Left ventricle myocardium inferior (tissue), 1 donor: ENCODE measurements around the gene GBX1. TPM values are rescaled to one million over a fixed set of nuclear protein-coding genes. Genes with fewer than 3 reads are reported as not detected.

Experiments used
- DNase-seq: peaks from one replicate; pipeline ENCODE4 v3.0.0-alpha.2; 2020
- H3K27ac ChIP-seq: fragments of 200-600 bp; replicated peaks from 2 replicates; pipeline ENCODE4 v1.8.0; 2021
- H3K27me3 ChIP-seq: fragments of 200-600 bp; 2 replicates; pipeline ENCODE4 v1.8.0; 2021; ENCODE audit warnings: low read depth
- H3K36me3 ChIP-seq: fragments of 200-600 bp; 2 replicates; pipeline ENCODE4 v1.8.0; 2021
- H3K4me1 ChIP-seq: fragments of 200-600 bp; 2 replicates; pipeline ENCODE4 v1.8.0; 2021
- H3K4me3 ChIP-seq: fragments of 200-600 bp; 2 replicates; pipeline ENCODE4 v1.8.0; 2021; ENCODE audit warnings: mild to moderate bottlenecking, moderate library complexity
- H3K9me3 ChIP-seq: fragments of 200-600 bp; replicated peaks from 2 replicates; pipeline ENCODE4 v1.8.0; 2021
- intact Hi-C: fragments of 100-400 bp; cut with micrococcal nuclease; formaldehyde crosslinking; loops from one replicate; pipeline ENCODE4 v1.11.0; 2022
- total RNA-seq: library from RNA; stranded (reverse); fragmentation: NEBNext Ultra II Directional; extraction: Animal tissue kit (Norgen Biotek cat#: 25700); gene quantifications from one replicate; pipeline ENCODE4 v1.2.1, GENCODE V29; 2021
- TF ChIP-seq, protein P1 (sequence below): fragments of 200-600 bp; IDR thresholded peaks from 2 replicates; pipeline ENCODE4 v1.8.0; 2021; ENCODE audit warnings: antibody characterized with exemption, mild to moderate bottlenecking, borderline replicate concordance
- donor health status: DM: no; HTN: yes; CAD: no; lungs with severe emphysema.

Gene GBX1
- total RNA-seq, 1 donor from 2014 or later, result 1.9 TPM

DNA sequence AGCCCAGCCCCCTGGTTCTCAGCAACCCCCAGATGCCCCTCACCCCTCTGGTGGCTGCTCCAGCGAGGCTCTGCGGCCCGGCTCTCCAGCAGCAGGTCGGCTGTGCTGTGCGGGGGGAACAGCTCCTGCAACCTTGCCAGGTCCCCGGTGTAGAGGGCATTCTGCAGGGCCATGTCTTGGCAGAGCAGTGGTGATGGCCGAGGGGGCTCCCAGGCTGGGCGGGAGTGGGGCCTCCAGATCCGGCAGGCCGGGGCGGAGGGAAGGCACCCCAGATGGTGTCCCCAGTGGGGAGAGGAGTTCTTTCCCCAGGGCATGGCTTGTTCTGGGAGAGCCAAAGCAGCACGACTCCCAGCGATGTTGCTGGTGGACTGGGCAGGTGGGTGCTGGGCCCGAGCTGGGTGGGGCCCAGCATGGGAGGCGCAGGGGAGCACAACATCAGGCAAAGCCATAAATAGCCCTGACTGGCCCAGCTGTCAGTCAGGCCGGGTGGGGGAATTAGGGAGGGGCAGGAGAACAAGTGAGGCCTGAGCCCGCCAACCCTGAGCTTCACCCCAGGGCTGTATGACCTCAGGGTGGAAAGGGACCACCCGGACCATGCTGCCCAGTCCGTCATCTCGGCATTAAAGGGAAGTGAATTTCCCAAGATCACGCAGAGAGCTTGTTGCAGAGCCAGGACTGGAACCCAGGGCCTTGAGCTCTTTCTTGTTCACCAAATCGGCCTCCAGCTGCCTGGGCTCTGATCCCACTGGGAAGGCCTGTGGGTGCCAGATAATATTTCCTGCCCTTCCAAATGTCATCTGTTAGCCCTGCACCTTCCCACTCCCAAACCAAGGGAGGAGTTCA is 20.1 kb upstream of the GBX1 start:
- intact Hi-C loops, result no loop called here
- Histone ChIP-seq H3K4me1 (peaks cover 26% of the 10 kb centered on the region), H3K27ac (peak overlapping the region; percentile 96), H3K4me3 (peak overlapping the region; percentile 69), H3K36me3 (peaks cover 3% of the 10 kb centered on the region), H3K27me3 (peaks cover 11% of the 10 kb centered on the region), H3K9me3 (no peaks in the 10 kb centered on the region)
- peak; percentile 62 for DNase-seq
- TF ChIP-seq, protein P1, sequence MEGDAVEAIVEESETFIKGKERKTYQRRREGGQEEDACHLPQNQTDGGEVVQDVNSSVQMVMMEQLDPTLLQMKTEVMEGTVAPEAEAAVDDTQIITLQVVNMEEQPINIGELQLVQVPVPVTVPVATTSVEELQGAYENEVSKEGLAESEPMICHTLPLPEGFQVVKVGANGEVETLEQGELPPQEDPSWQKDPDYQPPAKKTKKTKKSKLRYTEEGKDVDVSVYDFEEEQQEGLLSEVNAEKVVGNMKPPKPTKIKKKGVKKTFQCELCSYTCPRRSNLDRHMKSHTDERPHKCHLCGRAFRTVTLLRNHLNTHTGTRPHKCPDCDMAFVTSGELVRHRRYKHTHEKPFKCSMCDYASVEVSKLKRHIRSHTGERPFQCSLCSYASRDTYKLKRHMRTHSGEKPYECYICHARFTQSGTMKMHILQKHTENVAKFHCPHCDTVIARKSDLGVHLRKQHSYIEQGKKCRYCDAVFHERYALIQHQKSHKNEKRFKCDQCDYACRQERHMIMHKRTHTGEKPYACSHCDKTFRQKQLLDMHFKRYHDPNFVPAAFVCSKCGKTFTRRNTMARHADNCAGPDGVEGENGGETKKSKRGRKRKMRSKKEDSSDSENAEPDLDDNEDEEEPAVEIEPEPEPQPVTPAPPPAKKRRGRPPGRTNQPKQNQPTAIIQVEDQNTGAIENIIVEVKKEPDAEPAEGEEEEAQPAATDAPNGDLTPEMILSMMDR, result no peak

DNA sequence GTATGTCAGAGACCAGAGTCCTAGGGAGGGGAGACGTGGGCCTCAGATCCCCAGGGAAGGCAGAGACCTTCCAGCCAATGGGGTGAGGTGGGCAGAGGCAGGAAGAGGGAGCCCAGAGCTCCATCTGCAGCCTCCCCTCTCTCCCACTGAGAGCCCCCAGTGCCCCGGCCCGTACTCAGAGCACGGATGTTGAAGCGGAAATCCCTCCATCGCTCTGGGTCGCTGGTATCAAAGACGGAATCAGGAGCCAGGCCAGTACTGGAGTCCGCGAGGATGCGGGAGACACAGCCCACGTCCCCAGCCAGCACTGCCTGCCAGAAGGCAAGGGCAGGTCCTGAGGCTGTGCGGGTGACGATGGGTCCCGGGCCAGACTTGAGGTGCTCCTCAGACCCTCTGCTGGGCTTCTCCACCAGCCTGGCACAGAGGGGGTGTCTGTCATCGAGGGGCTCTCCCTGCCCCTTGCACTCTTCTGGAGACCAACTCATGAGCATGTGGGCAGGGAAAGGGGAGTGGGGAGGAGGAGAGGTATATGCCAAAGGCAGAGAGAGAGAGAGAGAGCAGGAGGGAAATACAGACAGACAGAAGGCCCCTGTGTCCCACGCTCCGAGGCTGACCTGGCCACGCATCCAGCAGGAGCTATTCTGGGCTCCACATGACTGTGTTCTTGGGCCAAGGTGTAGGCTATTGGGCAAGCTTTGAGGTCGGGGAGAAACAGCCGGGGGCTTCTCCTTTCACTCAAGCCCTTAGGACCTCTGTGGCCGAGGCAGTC is 19.3 kb upstream of the GBX1 start, which contains the start of gene ASB10:
Gene ASB10 (minus strand): TSS at position 611 of the 769 bp plus-strand sequence. CDS start 120 bp downstream, at position 491.
- Histone ChIP-seq H3K4me3 (peak within 1 kb of the TSS; percentile 69), H3K27ac (peak within 1 kb of the TSS; percentile 96), H3K27me3 (peaks cover 11% of the 10 kb centered on the region), H3K36me3 (peaks cover 3% of the 10 kb centered on the region), H3K4me1 (peaks cover 31% of the 10 kb centered on the region), H3K9me3 (no peaks in the 10 kb centered on the region)
- intact Hi-C loops, result no loop called here
- DNase-seq, result peak; percentile 55
- TF ChIP-seq, protein P1, result no peak

DNA sequence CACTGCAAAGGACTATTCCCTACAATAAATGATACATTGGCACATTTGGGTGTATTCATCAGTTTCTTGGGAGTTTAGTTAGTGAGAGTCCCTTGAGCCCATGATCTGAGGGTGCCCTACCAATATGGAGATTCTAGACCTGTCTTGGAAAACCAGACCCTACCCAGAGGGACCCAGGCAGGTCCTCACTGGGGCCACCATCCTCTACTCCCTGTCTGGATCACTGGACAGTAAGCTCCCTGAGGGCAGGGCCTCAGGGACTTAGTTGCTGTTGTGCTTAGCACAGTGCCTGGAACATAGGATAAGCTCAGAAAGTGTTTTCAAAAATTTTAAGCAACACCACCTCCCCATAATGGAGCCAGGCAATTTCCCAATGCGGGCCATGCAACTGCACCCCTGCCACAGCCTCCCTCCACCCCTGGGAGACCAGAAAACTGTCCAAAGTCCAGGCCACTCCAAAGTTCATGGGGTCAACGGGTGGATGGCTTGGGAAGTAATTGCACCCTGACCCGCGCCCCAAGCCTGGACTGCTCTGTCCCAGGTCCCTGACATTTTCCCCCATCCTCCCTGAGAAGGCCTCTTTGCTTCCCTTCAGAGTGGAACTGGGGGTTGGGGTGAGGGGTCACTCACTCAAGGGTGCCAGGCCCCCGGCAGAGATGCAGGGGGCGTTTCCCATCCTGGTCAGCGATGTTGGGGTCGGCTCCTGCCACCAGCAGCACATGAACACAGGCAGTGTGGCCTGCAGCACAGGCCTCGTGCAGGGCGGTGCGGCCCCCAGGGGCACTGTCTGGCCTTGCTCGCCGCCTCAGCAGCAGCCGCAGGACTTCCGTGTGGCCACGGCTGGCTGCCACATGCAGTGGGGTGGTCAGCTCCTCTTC is 18.5 kb upstream of the GBX1 start:
- Histone ChIP-seq H3K4me1 (peaks cover 31% of the 10 kb centered on the region), H3K9me3 (no peaks in the 10 kb centered on the region), H3K4me3 (peak overlapping the region; percentile 69), H3K36me3 (peaks cover 5% of the 10 kb centered on the region), H3K27ac (peak overlapping the region; percentile 96), H3K27me3 (peaks cover 13% of the 10 kb centered on the region)
- intact Hi-C loops, result no loop called here
- TF ChIP-seq, protein P1, result peak; percentile 15
- no peak for DNase-seq

DNA sequence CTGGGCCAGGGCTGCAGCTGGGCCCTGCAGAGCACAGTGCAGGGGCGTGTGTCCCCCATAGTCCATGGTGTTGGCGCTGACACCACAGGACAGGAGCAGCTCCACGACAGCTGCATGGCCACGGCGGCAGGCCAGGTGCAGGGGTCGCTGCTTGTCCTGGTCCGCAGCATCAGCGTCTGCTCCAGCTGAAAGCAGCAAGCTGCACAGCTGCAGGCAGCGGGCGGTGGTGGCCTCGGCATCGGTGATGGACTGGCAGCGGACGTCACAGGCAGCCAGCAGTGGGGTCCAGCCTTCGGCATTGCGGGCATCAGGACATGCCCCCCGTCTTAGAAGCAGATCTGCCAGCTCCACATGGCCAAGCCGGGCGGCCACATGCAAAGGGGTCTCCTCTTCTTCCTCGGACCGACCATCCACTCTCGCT is 13.5 kb upstream of the GBX1 start:
- Histone ChIP-seq H3K4me1 (peaks cover 23% of the 10 kb centered on the region), H3K27ac (no peak overlapping the region), H3K9me3 (no peaks in the 10 kb centered on the region), H3K36me3 (peaks cover 12% of the 10 kb centered on the region), H3K27me3 (peaks cover 29% of the 10 kb centered on the region), H3K4me3 (no peak overlapping the region)
- TF ChIP-seq, protein P1, result no peak
- intact Hi-C loops, result no loop called here
- DNase-seq, result no peak

DNA sequence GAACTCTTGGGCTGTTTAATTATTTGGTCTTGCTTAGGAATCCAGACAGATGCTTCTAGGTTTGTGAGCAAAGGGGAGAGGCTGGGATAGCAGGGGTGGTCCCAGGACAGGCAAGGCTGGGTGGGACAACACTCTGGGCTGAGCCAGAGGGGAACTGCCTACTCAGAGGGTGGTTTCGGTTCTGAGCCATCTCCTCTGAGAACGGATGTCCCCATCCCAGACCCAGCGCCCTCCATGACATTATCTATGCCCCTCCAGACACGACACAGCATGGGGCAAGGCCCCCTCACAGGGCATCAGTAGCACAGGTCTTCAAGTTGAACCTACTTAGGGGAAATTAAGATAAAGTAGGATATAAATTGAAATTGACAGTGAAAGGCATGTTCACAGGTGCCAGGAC is 12.5 kb upstream of the GBX1 start:
- H3K36me3 ChIP-seq, result peaks cover 17% of the 10 kb centered on the region
- no peak for DNase-seq

More for the DNA sequence above, 12.5 kb upstream of the GBX1 start:
- Histone ChIP-seq H3K9me3 (no peaks in the 10 kb centered on the region), H3K27me3 (peaks cover 40% of the 10 kb centered on the region), H3K27ac (no peak overlapping the region), H3K4me1 (peaks cover 25% of the 10 kb centered on the region), H3K4me3 (no peak overlapping the region)
- intact Hi-C loops, result no loop called here
- TF ChIP-seq, protein P1, result no peak
